HCT116 (cell line): ENCODE results near the gene PLP2. TPM values are rescaled to one million over a fixed set of nuclear protein-coding genes. Genes with fewer than 3 reads are reported as not detected.
A peak's percentile ranks its signal among the peaks of the same experiment; 100 is the strongest.
"Not testable (repeated sequence)": the region's sequence is repeated elsewhere in the genome, so short reads cannot be mapped to it uniquely, and the experiment has no call there.

ENCODE experiments used
- ATAC-seq: fragments of 200-7000 bp; cut with Tn5 transposase; 2 replicates; pipeline ENCODE4 v1.9.1; 2020; ENCODE audit warnings: mild to moderate bottlenecking, moderate library complexity
- BruUV-seq: library from RNA; stranded (reverse); fragments of 400-500 nt; replicated peaks from 2 replicates; lab custom pipeline; 2021; lab: Mats Ljungman, UMichigan
- CTCF ChIA-PET: fragments of 300-600 bp; sonication (Branson Sonifier 250); formaldehyde crosslinking; loops from one replicate; lab custom pipeline; 2021; ENCODE audit warnings: antibody characterized with exemption; lab: Charles Lee
- POLR2A ChIA-PET: fragments of 300-600, 350-600 bp; sonication (Branson Sonifier 250); formaldehyde crosslinking; loops from one replicate; lab custom pipeline; 2021; ENCODE audit warnings: antibody characterized with exemption; lab: Charles Lee
- RAD21 ChIA-PET, 2 experiments: fragments of 300-600 bp; sonication (Branson Sonifier 250); formaldehyde crosslinking; loops; one replicate each; lab custom pipeline; 2023; ENCODE audit warnings: low total read pairs in 2 of 2; ENCODE audit not compliant: uncharacterized antibody in 2 of 2, unreplicated experiment in 2 of 2, low non-redundant PET in 1 of 2; lab: Charles Lee
- DNase-seq: peaks from one replicate; pipeline ENCODE4 v3.0.0-alpha.2; 2010; ENCODE audit warnings: low read depth, low spot score
- H2AFZ ChIP-seq: fragments of 200-600 bp; shearing (Covaris generic), sonication (generic); 2 replicates; pipeline ENCODE4 v1.6.1; 2017; ENCODE audit warnings: low read depth, mixed run types, mixed read lengths, antibody characterized with exemption, low read length; ENCODE audit not compliant: poor library complexity, severe bottlenecking
- H3K27ac ChIP-seq: 2 replicates; pipeline ENCODE4 v1.5.1; 2012; ENCODE audit warnings: low read depth, low read length
- H3K27me3 ChIP-seq: fragments of 200-600 bp; sonication (generic); 2 replicates; pipeline ENCODE4 v1.6.1; 2016; ENCODE audit warnings: mixed run types, low read length, mixed read lengths; ENCODE audit not compliant: insufficient read depth
- H3K36me3 ChIP-seq, 2 experiments: fragments of 200-500 bp in 1 of 2; fragments of 200-600 bp in 1 of 2; sonication (Bioruptor generic) in 1 of 2; sonication (generic) in 1 of 2; 2 replicates each; pipeline versions ENCODE4 v1.5.1 to v1.6.1; 2014 to 2016; ENCODE audit warnings: low read length in 2 of 2, inconsistent platforms in 1 of 2, mixed read lengths in 1 of 2, mixed run types in 1 of 2; ENCODE audit not compliant: insufficient read depth in 2 of 2, control insufficient read depth in 1 of 2
- H3K4me1 ChIP-seq, 2 experiments: fragments of 200-600 bp in 1 of 2; sonication (generic) in 1 of 2; 2 replicates each; pipeline versions ENCODE4 v1.5.1 to v1.6.1; 2012 to 2017; ENCODE audit warnings: low read length in 2 of 2, inconsistent platforms in 1 of 2, mild to moderate bottlenecking in 1 of 2, mixed read lengths in 1 of 2, mixed run types in 1 of 2, moderate library complexity in 1 of 2; ENCODE audit not compliant: insufficient read depth in 2 of 2, control insufficient read depth in 1 of 2
- H3K4me2 ChIP-seq: fragments of 200-600 bp; sonication (generic); 2 replicates; pipeline ENCODE4 v1.6.1; 2017; ENCODE audit warnings: mixed run types, low read length, mixed read lengths
- H3K4me3 ChIP-seq, 2 experiments: fragments of 200-600 bp in 1 of 2; sonication (generic) in 1 of 2; replicated peaks in 1 of 2; 2 replicates each; pipeline ENCODE4 v1.5.1; 2011 to 2016; ENCODE audit warnings: low read length in 2 of 2, control low read depth in 1 of 2, low read depth in 1 of 2, mild to moderate bottlenecking in 1 of 2, mixed read lengths in 1 of 2, mixed run types in 1 of 2
- H3K79me2 ChIP-seq: fragments of 200-600 bp; sonication (generic); 2 replicates; pipeline ENCODE4 v1.6.1; 2017; ENCODE audit warnings: mild to moderate bottlenecking, mixed run types, low read length, moderate library complexity, mixed read lengths; ENCODE audit not compliant: insufficient read depth
- H3K9ac ChIP-seq: fragments of 200-600 bp; sonication (generic); 2 replicates; pipeline ENCODE4 v1.6.1; 2016; ENCODE audit warnings: low read length, mixed read lengths
- H3K9me2 ChIP-seq: fragments of 200-600 bp; sonication (generic), shearing (Covaris generic); 2 replicates; pipeline ENCODE4 v1.6.1; 2017; ENCODE audit warnings: mixed run types, mild to moderate bottlenecking, moderate library complexity; ENCODE audit not compliant: insufficient read depth
- H3K9me3 ChIP-seq, 2 experiments: fragments of 200-500 bp in 1 of 2; fragments of 200-600 bp in 1 of 2; sonication (Bioruptor generic) in 1 of 2; sonication (generic) in 1 of 2; 2 replicates each; pipeline ENCODE4 v1.6.1; 2014 to 2017; ENCODE audit warnings: low read length in 2 of 2, mixed read lengths in 2 of 2, inconsistent platforms in 1 of 2, low read depth in 1 of 2, mild to moderate bottlenecking in 1 of 2, mixed run types in 1 of 2, moderate library complexity in 1 of 2; ENCODE audit not compliant: control insufficient read depth in 1 of 2, insufficient read depth in 1 of 2
- H4K20me1 ChIP-seq: fragments of 200-600 bp; sonication (generic), shearing (Covaris generic); 2 replicates; pipeline ENCODE4 v1.6.1; 2017; ENCODE audit warnings: mixed run types, mild to moderate bottlenecking, moderate library complexity; ENCODE audit not compliant: insufficient read depth
- CEBPB ChIP-seq: IDR thresholded peaks from 2 replicates; pipeline ENCODE4 v1.6.1; 2012; ENCODE audit warnings: low read depth
- EGR1 ChIP-seq: IDR thresholded peaks from 2 replicates; pipeline ENCODE4 v1.6.1; 2012; ENCODE audit warnings: low read depth
- POLR2AphosphoS5 ChIP-seq: IDR thresholded peaks from 2 replicates; pipeline ENCODE4 v1.6.1; 2011; ENCODE audit warnings: mild to moderate bottlenecking, low read depth, low read length, moderate library complexity
- RAD21 ChIP-seq: IDR thresholded peaks from 2 replicates; pipeline ENCODE4 v1.6.1; 2012; ENCODE audit warnings: low read depth, mild to moderate bottlenecking
- SP1 ChIP-seq: IDR thresholded peaks from 2 replicates; pipeline ENCODE4 v1.6.1; 2012; ENCODE audit warnings: low read depth
- TCF7L2 ChIP-seq: IDR thresholded peaks from 2 replicates; pipeline ENCODE4 v1.7.0; 2011; ENCODE audit warnings: borderline replicate concordance, inconsistent platforms; ENCODE audit not compliant: insufficient read depth, insufficient read length; ENCODE audit errors: extremely low read depth
- ZFX ChIP-seq: fragments of 450-650 bp; IDR thresholded peaks from 2 replicates; pipeline ENCODE4 v1.6.1; 2017
- ZNF274 ChIP-seq: fragments of 200-500 bp; sonication (Bioruptor generic); IDR thresholded peaks from 2 replicates; pipeline ENCODE4 v1.6.1; 2014; ENCODE audit warnings: mild to moderate bottlenecking, low read depth, low read length, inconsistent platforms
- intact Hi-C: fragments of 100-400 bp; cut with micrococcal nuclease; formaldehyde crosslinking; loops from 2 replicates; pipeline ENCODE4 v1.10.0; 2022
- total RNA-seq: library from RNA; stranded (reverse); gene quantifications from one replicate; pipeline ENCODE4 v1.2.1, GENCODE V29; 2021; ENCODE audit not compliant: unreplicated experiment
- TF ChIP-seq, protein P1 (sequence below): IDR thresholded peaks from 2 replicates; pipeline ENCODE4 v1.6.1; 2011; ENCODE audit warnings: mild to moderate bottlenecking, low read length, moderate library complexity; ENCODE audit not compliant: insufficient replicate concordance; ENCODE audit errors: extremely low read depth

Gene PLP2
- total RNA-seq, 1 experiment from 2014 or later = 207 TPM

DNA sequence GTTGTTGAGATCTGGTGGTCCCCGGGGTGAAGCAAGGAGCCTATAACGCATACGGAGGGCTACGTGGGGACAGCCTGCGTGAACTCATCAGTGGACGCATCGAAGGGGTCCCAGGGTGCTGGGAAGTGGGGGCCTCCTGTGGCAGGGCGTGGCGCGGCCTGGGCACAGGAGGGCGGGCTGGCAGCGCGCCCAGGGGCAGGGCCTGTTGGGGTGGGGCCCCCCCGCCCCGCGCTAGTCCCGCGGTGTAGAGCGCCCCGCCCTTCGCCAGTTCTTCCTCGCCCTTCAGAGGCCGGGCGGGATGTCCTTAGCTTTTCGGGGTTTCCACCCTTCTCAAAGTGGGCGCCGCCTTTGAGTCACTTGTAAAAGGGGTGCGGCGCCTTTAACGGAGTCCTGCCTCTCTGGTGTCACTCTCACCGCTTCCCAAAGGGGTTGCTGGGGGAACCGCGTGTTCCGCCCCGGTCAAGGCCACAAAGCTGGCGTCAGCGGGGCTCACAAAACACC is 632 bp downstream of the PLP2 start:
- intact Hi-C loops = no loop called here
- ATAC-seq = peak; percentile 66
- peak overlapping the region; percentile 96 for H3K27ac ChIP-seq
- H3K9me3 ChIP-seq = no peaks in the 10 kb centered on the region
- peaks cover 34% of the 10 kb centered on the region for H3K79me2 ChIP-seq
- no peak for DNase-seq
- H3K9ac ChIP-seq = peak overlapping the region; percentile 90
- ChIA-PET RAD21 (no interaction called here), POLR2A (interaction anchor here (1.4 kb wide), 1 partner anchor 12 kb away, joined by 5 read pairs; no protein-coding TSS in a partner anchor), CTCF (no interaction called here)
- no peaks in the 10 kb centered on the region for H3K27me3 ChIP-seq
- no peaks in the 10 kb centered on the region for H4K20me1 ChIP-seq
- H3K4me3 ChIP-seq = peak overlapping the region; percentile 72 to 78
- peak overlapping the region; percentile 86 for H3K4me2 ChIP-seq
- BruUV-seq = no TSS peak
- H2AFZ ChIP-seq = no peak overlapping the region
- H3K36me3 ChIP-seq = peaks cover 4% of the 10 kb centered on the region in 2 experiments; a peak in 3 of 4 replicates
- no peaks in the 10 kb centered on the region for H3K9me2 ChIP-seq
- H3K4me1 ChIP-seq = peaks cover 11 to 52% of the 10 kb centered on the region in 2 experiments
- TF ChIP-seq ZFX (0 out of 2 replicates have a peak, but pooled peaks have one; percentile 19), SP1 (no peak), TCF7L2 (peak; percentile 28), RAD21 (no peak), CEBPB (no peak), ZNF274 (no peak), EGR1 (no peak), POLR2AphosphoS5 (peak; percentile 37; the same call in 1 of the 2 replicates)
- TF ChIP-seq, protein P1, sequence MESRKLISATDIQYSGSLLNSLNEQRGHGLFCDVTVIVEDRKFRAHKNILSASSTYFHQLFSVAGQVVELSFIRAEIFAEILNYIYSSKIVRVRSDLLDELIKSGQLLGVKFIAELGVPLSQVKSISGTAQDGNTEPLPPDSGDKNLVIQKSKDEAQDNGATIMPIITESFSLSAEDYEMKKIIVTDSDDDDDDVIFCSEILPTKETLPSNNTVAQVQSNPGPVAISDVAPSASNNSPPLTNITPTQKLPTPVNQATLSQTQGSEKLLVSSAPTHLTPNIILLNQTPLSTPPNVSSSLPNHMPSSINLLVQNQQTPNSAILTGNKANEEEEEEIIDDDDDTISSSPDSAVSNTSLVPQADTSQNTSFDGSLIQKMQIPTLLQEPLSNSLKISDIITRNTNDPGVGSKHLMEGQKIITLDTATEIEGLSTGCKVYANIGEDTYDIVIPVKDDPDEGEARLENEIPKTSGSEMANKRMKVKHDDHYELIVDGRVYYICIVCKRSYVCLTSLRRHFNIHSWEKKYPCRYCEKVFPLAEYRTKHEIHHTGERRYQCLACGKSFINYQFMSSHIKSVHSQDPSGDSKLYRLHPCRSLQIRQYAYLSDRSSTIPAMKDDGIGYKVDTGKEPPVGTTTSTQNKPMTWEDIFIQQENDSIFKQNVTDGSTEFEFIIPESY = no peak

GRCh38 chrX:49173544-49173943 is 1.8 kb downstream of the PLP2 start:
- H3K27ac ChIP-seq, BruUV-seq, POLR2A ChIA-PET, H3K9me2 ChIP-seq, H3K36me3 ChIP-seq, H3K9me3 ChIP-seq, intact Hi-C loops, H4K20me1 ChIP-seq, H2AFZ ChIP-seq, H3K27me3 ChIP-seq, RAD21 ChIA-PET, CTCF ChIA-PET, ATAC-seq, DNase-seq: not testable (repeated sequence)
- H3K4me2 ChIP-seq = peak overlapping the region; percentile 86
- peaks cover 10 to 43% of the 10 kb centered on the region in 2 experiments for H3K4me1 ChIP-seq
- H3K79me2 ChIP-seq = peaks cover 34% of the 10 kb centered on the region
- peak overlapping the region in 1 of 2 experiments; percentile 78; a peak in 1 of 4 replicates for H3K4me3 ChIP-seq
- peak overlapping the region; percentile 90; the same call in 1 of the 2 replicates for H3K9ac ChIP-seq
